Activated naive CD4-positive, alpha-beta T cell treated with anti-CD3 and anti-CD28 coated beads, Interleukin-2, amount 10 ng/mL, durations not matched to agents 5 hours and 36 hours (primary cell): ENCODE data around the gene ZNF445. TPM values are rescaled to one million over a fixed set of nuclear protein-coding genes. Genes with fewer than 3 reads are reported as not detected.

Source experiments
- total RNA-seq, 2 experiments: library from RNA; stranded (reverse); gene quantifications; one replicate each; pipeline ENCODE4 v1.2.3, GENCODE V29; 2021

Gene ZNF445
- total RNA-seq, result 10 to 100 TPM; 21.7 to 24.4 TPM

GRCh38 chr3:44477312-44478030 is at the start of gene ZNF445:
TSS of gene ZNF445 (minus strand) at chr3:44477670. CDS start at chr3:44455549, 22,121 bp downstream.

Other genes with a start within 250 kb of the ZNF445 start
- gene TOPAZ1, start 235.8 kb downstream of the ZNF445 start, total RNA-seq, result not detected
- gene TCAIM, start 138.9 kb downstream of the ZNF445 start, total RNA-seq, result 10 to 100 TPM; 19.8 to 20.2 TPM
- 1 to 10 TPM in 1 of 2 experiments, under 1 TPM in 1; 0.77 to 1.3 TPM for gene ZKSCAN7, start 77.5 kb upstream of the ZNF445 start, total RNA-seq
- not detected for gene ZNF660, start 107.3 kb upstream of the ZNF445 start, total RNA-seq
- 10 to 100 TPM; 14.4 to 14.6 TPM for gene ZNF197, start 147.4 kb upstream of the ZNF445 start, total RNA-seq
- 1 to 10 TPM; 1.5 to 1.7 TPM for gene ZNF35, start 171.1 kb upstream of the ZNF445 start, total RNA-seq
- gene ZNF502, start 235.0 kb upstream of the ZNF445 start, total RNA-seq, result 1 to 10 TPM; 1.1 to 1.3 TPM